Aortic smooth muscle cell (primary cell): ENCODE results near the gene ANAPC4. TPM values are rescaled to one million over a fixed set of nuclear protein-coding genes. Genes with fewer than 3 reads are reported as not detected.

Experiments used
- total RNA-seq: library from RNA; depleted of rRNA; stranded (reverse); fragments of >200 nt; gene quantifications from 2 replicates; pipeline ENCODE4 v1.2.3, GENCODE V29; 2014

ANAPC4 gene, protein sequence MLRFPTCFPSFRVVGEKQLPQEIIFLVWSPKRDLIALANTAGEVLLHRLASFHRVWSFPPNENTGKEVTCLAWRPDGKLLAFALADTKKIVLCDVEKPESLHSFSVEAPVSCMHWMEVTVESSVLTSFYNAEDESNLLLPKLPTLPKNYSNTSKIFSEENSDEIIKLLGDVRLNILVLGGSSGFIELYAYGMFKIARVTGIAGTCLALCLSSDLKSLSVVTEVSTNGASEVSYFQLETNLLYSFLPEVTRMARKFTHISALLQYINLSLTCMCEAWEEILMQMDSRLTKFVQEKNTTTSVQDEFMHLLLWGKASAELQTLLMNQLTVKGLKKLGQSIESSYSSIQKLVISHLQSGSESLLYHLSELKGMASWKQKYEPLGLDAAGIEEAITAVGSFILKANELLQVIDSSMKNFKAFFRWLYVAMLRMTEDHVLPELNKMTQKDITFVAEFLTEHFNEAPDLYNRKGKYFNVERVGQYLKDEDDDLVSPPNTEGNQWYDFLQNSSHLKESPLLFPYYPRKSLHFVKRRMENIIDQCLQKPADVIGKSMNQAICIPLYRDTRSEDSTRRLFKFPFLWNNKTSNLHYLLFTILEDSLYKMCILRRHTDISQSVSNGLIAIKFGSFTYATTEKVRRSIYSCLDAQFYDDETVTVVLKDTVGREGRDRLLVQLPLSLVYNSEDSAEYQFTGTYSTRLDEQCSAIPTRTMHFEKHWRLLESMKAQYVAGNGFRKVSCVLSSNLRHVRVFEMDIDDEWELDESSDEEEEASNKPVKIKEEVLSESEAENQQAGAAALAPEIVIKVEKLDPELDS
- 30.8 and 33.0 TPM in 2 replicates for total RNA-seq

GRCh38 chr4:25376754-25377571 lies at the start of gene ANAPC4:
Gene ANAPC4 (plus strand): TSS chr4:25377263. CDS start chr4:25377428, 165 bp downstream.

Other genes with a start within 250 kb of the ANAPC4 start
- 6.7 and 7.0 TPM in 2 replicates for gene SEPSECS, start 216.8 kb upstream of the ANAPC4 start, total RNA-seq
- gene PI4K2B, start 143.2 kb upstream of the ANAPC4 start, total RNA-seq: 23.9 and 24.8 TPM in 2 replicates
- 6.5 TPM in 2 replicates for gene ZCCHC4, start 64.5 kb upstream of the ANAPC4 start, total RNA-seq